ENCODE results near the gene ACTL8.

ACTL8 gene

DNA sequence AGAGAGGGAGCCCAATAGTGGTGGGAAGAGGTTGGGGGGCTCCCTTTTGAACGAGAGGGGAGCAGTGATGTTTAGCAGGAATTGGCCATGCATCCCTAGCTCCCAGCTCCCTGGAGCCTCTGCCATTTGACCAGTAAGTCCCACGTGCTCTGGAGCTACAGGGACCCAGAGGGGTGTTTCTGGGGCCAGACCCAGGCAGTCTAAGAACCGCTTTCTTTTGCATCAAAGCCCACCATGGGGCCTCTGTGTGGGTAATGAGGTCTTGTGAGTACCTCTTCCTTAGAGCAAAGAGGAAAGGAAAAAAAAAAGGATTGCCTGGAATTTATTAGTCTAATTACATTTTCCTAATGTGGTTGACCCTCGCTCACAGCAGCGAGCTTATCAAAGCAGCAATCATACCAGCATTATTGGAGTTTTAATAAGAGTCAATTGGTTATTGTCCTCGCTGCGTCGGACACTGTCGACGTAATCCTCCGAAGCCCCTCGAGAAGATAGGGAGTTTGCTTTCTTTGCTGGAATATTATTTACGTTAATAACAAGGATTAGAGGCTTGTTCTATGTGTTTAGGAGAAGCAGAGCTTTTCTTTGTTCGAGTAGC lies 17.6 kb downstream of the ACTL8 start:
- no peak overlapping the region for H3K4me3 ChIP-seq (ENCODE audit: low read depth in 1 of 2, low read length in 2 of 2)
- peaks cover 0 to 7% of the 10 kb centered on the region in 2 donors for H3K27me3 ChIP-seq (ENCODE audit: control insufficient read depth in 1 of 2, insufficient read depth in 2 of 2, low read length in 2 of 2)
- no peak overlapping the region for H3K9ac ChIP-seq (ENCODE audit: low read length)

DNA sequence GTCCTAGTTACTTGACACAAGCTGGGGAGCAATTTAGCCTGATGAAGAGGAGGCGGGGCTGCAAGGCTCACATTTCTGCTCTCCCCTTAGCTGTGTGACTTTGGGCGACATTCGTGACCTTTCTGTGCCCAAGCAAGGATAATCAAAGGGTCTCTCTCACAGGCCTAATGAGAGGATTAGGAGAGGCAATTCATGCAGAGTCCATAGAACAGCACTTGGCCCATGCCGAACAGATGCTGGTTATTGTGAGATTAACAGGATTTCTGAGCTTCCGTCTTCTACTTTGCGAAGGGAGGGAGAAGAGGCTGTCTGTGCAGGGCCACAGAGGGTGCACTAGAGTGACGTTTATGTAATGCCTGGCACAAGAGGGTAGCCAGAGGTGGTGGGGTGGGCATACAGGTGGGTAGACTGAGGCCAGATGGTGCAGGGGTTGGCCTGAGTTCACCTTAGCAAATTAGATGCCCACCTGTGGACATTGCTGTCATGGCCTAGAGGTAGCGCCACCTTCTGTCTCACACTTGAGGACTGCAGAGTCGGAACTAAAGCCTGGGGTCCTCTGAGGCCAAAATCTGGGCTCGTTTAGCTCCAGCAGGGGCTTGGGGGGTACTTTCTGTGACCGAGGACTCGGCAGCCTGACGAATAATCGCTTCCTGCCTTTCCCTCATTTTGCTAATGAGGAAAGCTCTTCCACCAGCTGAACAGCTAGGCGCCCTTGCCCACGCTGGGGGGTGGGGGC lies 18.6 kb downstream of the ACTL8 start:
- Histone ChIP-seq H3K9ac (ENCODE audit: low read length) (no peak overlapping the region), H3K36me3 (ENCODE audit: insufficient read depth, low read length) (no peaks in the 10 kb centered on the region), H3K27me3 (ENCODE audit: control insufficient read depth in 1 of 2, insufficient read depth in 2 of 2, low read length in 2 of 2) (peaks cover 0 to 7% of the 10 kb centered on the region in 2 donors), H3K9me3 (ENCODE audit: low read length) (no peaks in the 10 kb centered on the region), H3K4me3 (ENCODE audit: low read depth in 1 of 2, low read length in 2 of 2) (no peak overlapping the region), H3K4me1 (ENCODE audit: insufficient read depth, low read length) (no peaks in the 10 kb centered on the region), H3K27ac (ENCODE audit: low read depth, low read length) (no peak overlapping the region)

More for the DNA sequence above, 17.6 kb downstream of the ACTL8 start:
- Histone ChIP-seq H3K27ac (ENCODE audit: low read depth, low read length) (no peak overlapping the region), H3K4me1 (ENCODE audit: insufficient read depth, low read length) (no peaks in the 10 kb centered on the region), H3K36me3 (ENCODE audit: insufficient read depth, low read length) (no peaks in the 10 kb centered on the region), H3K9me3 (ENCODE audit: low read length) (no peaks in the 10 kb centered on the region)

DNA sequence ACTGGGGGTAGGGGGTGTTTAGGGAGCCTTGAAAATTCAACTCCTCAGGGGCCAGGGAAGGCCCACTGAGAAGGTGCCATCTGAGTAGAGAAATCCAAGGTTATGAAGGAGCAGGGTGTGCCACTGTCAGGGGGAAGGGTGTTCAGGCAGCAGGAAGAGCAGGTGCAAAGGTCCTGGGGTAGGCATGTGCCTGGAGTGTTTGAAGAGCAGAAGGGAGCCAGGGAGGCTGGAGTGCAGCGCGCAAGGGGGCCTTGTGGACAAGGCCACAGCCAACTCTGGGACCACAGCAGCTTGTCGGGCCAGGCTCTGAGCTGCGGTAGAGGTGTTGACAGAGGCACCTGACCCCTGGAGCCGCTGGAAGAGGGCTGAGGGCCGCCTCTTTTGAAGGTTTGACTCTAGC lies 19.3 kb downstream of the ACTL8 start:
- Histone ChIP-seq H3K27ac (ENCODE audit: low read depth, low read length) (no peak overlapping the region), H3K36me3 (ENCODE audit: insufficient read depth, low read length) (no peaks in the 10 kb centered on the region), H3K27me3 (ENCODE audit: control insufficient read depth in 1 of 2, insufficient read depth in 2 of 2, low read length in 2 of 2) (peaks cover 0 to 7% of the 10 kb centered on the region in 2 donors), H3K4me3 (ENCODE audit: low read depth in 1 of 2, low read length in 2 of 2) (no peak overlapping the region), H3K9me3 (ENCODE audit: low read length) (no peaks in the 10 kb centered on the region), H3K4me1 (ENCODE audit: insufficient read depth, low read length) (no peaks in the 10 kb centered on the region), H3K9ac (ENCODE audit: low read length) (no peak overlapping the region)

DNA sequence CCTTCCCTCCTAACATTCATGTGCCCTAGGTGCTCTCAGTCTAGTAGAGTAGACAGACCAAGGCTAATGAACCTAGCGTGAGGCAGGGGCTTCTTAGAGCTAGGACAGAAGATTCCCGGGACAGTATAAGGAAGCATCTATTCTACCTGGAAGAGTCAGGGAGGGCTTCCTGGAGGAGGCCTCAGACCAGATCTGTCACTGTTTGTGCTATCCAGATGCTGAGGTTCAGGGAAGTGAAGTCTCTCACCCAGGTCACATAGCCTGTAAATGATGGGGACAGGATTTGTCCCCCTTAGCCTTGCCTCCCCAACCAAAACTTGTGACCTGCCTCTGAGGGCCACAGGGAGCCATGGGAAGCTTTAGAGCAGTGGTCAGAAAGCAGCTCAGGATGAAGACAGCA lies 20.7 kb downstream of the ACTL8 start:
- Histone ChIP-seq H3K9ac (ENCODE audit: low read length) (no peak overlapping the region), H3K27me3 (ENCODE audit: control insufficient read depth in 1 of 2, insufficient read depth in 2 of 2, low read length in 2 of 2) (peaks cover 0 to 7% of the 10 kb centered on the region in 2 donors), H3K27ac (ENCODE audit: low read depth, low read length) (no peak overlapping the region), H3K9me3 (ENCODE audit: low read length) (no peaks in the 10 kb centered on the region), H3K36me3 (ENCODE audit: insufficient read depth, low read length) (no peaks in the 10 kb centered on the region), H3K4me3 (ENCODE audit: low read depth in 1 of 2, low read length in 2 of 2) (no peak overlapping the region), H3K4me1 (ENCODE audit: insufficient read depth, low read length) (no peaks in the 10 kb centered on the region)

DNA sequence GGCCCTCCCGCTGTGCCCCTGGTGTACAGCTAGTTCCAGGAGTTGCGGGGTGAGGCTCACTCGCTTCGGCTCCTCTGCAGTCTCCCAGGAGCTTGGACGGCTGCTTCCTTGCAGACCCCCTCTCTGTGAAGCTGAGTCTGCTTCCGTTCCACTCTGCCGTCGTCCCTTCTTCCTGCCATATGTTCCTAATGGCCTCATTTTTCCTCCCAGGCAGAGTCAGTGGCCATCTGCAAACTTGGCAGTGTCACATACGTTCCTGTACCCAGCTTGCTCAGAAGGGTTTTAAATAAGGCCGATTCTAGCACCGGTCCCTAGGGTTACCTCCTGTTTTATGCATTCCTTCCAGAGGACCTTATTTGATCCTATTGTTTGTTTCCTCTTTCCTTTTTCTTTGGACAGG lies 21.3 kb downstream of the ACTL8 start:
- H3K9ac ChIP-seq (ENCODE audit: low read length): no peak overlapping the region

DNA sequence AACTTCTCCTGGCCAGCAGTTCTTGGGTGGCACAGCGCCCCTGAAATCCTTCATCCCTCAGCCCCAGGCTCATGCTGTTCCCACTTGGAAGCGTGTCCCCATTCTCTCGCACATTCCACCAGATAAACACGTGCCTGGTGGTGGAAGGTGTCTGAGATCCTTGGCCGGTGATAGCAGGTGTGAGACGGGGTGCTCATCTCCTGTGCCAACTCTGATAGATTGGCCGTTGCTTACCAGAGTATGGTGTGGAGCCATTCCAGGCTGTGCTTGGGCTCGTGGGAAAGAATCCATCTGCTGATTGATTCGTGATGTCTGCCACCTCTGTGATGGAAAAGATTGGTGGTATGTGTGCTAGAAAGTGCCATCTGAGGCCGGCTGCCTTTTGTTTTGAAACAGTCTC lies 22.2 kb downstream of the ACTL8 start:
- peaks cover 0 to 7% of the 10 kb centered on the region in 2 donors for H3K27me3 ChIP-seq (ENCODE audit: control insufficient read depth in 1 of 2, insufficient read depth in 2 of 2, low read length in 2 of 2)
- no peaks in the 10 kb centered on the region for H3K4me1 ChIP-seq (ENCODE audit: insufficient read depth, low read length)
- no peak overlapping the region for H3K27ac ChIP-seq (ENCODE audit: low read depth, low read length)
- no peaks in the 10 kb centered on the region for H3K36me3 ChIP-seq (ENCODE audit: insufficient read depth, low read length)
- H3K9ac ChIP-seq (ENCODE audit: low read length): no peak overlapping the region
- H3K9me3 ChIP-seq (ENCODE audit: low read length): no peaks in the 10 kb centered on the region
- no peak overlapping the region for H3K4me3 ChIP-seq (ENCODE audit: low read depth in 1 of 2, low read length in 2 of 2)

More for the DNA sequence above, 21.3 kb downstream of the ACTL8 start:
- peaks cover 0 to 7% of the 10 kb centered on the region in 2 donors for H3K27me3 ChIP-seq (ENCODE audit: control insufficient read depth in 1 of 2, insufficient read depth in 2 of 2, low read length in 2 of 2)
- no peaks in the 10 kb centered on the region for H3K4me1 ChIP-seq (ENCODE audit: insufficient read depth, low read length)
- no peak overlapping the region for H3K27ac ChIP-seq (ENCODE audit: low read depth, low read length)
- H3K9me3 ChIP-seq (ENCODE audit: low read length): no peaks in the 10 kb centered on the region
- H3K4me3 ChIP-seq (ENCODE audit: low read depth in 1 of 2, low read length in 2 of 2): no peak overlapping the region
- H3K36me3 ChIP-seq (ENCODE audit: insufficient read depth, low read length): no peaks in the 10 kb centered on the region

DNA sequence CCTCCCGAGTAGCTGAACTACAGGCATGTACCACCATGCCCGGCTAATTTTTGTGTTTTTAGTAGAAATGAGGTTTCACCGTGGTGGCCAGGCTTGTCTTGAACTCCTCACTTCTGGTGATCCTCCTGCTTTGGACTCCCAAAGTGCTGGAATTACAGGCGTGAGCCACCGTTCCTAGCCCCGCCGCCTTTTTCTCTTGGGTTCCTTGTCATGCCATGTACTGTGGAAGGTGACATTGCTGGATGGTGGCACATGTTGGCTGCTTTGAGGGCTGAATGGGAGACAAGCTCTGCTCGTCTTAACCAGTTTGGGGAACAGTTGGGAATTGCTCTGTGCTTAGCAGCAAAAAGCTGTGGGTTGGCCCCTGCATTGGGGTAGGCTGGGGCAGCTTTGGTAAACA lies 22.7 kb downstream of the ACTL8 start:
- Histone ChIP-seq H3K4me3 (ENCODE audit: low read depth in 1 of 2, low read length in 2 of 2) (no peak overlapping the region), H3K9ac (ENCODE audit: low read length) (no peak overlapping the region), H3K36me3 (ENCODE audit: insufficient read depth, low read length) (no peaks in the 10 kb centered on the region), H3K9me3 (ENCODE audit: low read length) (no peaks in the 10 kb centered on the region), H3K4me1 (ENCODE audit: insufficient read depth, low read length) (no peaks in the 10 kb centered on the region), H3K27ac (ENCODE audit: low read depth, low read length) (no peak overlapping the region), H3K27me3 (ENCODE audit: control insufficient read depth in 1 of 2, insufficient read depth in 2 of 2, low read length in 2 of 2) (peaks cover 0 to 7% of the 10 kb centered on the region in 2 donors)

DNA sequence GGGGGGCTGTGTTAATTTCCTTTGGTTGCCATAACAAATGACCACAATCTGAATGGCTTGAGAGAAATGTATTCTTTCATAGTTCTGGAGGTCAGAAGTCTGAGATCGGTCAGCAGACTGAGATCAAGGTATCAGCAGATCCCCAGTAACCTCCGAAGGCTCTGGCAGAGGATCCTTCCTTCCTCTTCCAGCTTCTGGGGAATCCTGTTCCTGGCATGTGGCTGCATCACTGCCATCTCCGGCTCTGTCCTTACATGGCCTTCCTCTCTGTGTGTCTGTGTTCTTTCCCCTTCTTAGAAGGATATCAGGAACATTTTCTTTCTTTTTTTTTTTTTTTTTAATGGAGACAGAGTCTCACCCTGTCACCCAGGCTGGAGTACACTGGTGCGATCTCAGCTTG lies 25.8 kb downstream of the ACTL8 start:
- H3K4me3 ChIP-seq (ENCODE audit: low read depth in 1 of 2, low read length in 2 of 2): no peak overlapping the region
- H3K36me3 ChIP-seq (ENCODE audit: insufficient read depth, low read length): no peaks in the 10 kb centered on the region
- no peaks in the 10 kb centered on the region for H3K9me3 ChIP-seq (ENCODE audit: low read length)
- H3K27ac ChIP-seq (ENCODE audit: low read depth, low read length): no peak overlapping the region
- no peaks in the 10 kb centered on the region for H3K4me1 ChIP-seq (ENCODE audit: insufficient read depth, low read length)
- no peak overlapping the region for H3K9ac ChIP-seq (ENCODE audit: low read length)
- H3K27me3 ChIP-seq (ENCODE audit: control insufficient read depth in 1 of 2, insufficient read depth in 2 of 2, low read length in 2 of 2): no peaks in the 10 kb centered on the region

DNA sequence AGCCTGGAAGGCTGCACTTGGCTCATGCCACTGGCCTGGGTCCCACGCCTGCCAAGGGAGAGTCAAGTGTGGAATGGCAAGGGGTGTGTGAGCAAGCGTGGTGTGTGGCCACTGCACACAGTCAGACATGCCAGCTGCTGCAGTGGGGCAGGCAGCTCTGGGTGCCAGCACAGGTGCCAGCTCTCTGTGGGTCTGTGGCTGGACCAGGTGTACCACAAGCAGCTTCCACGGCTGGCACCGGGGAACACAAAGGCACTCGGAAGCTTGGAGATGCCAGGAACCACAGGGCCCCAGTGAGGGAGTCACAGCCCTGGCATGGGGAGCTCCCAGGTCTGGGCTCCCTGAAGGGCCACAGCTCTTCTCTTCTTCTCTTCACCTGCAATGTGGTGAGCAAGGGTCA lies 34.8 kb downstream of the ACTL8 start:
- Histone ChIP-seq H3K27ac (ENCODE audit: low read depth, low read length) (no peak overlapping the region), H3K4me3 (ENCODE audit: low read depth in 1 of 2, low read length in 2 of 2) (no peak overlapping the region), H3K9ac (ENCODE audit: low read length) (no peak overlapping the region), H3K4me1 (ENCODE audit: insufficient read depth, low read length) (peaks cover 1% of the 10 kb centered on the region), H3K9me3 (ENCODE audit: low read length) (no peaks in the 10 kb centered on the region), H3K27me3 (ENCODE audit: control insufficient read depth in 1 of 2, insufficient read depth in 2 of 2, low read length in 2 of 2) (no peaks in the 10 kb centered on the region), H3K36me3 (ENCODE audit: insufficient read depth, low read length) (no peaks in the 10 kb centered on the region)

DNA sequence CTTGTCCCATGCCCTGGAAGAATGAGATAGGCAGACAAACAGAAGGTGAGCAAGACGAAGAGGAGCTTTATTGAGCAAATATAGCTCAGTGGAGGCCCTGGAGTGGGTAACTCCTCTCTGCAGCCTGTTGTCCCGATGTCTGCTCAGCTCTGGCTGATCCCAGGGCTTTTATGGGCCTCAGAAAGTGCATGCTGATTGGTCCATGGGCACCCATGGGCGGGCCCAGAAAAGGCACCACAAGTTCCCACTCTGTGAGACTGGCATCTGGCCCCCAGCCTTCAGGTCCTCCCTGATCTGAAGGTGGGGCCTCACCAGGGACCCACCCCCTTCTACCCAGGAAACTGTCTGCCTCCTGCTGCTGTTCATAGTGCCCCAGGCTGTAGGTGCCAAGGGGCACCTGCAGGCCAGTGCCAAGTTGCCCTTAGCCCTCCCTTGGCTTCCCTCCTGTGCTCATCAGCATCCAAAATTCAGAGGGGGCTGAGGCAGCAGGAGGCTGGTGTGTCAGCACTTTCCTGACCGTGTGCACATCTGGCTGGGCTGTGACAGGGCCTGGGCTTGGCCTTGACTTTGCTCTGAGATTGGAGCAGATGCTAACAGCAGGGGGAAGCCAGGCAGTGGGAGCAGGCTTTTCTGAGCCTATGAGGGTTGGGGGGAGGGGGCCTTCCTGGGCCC lies 35.4 kb downstream of the ACTL8 start:
- Histone ChIP-seq H3K27me3 (ENCODE audit: control insufficient read depth in 1 of 2, insufficient read depth in 2 of 2, low read length in 2 of 2) (no peaks in the 10 kb centered on the region), H3K4me1 (ENCODE audit: insufficient read depth, low read length) (peaks cover 3% of the 10 kb centered on the region), H3K9me3 (ENCODE audit: low read length) (no peaks in the 10 kb centered on the region), H3K27ac (ENCODE audit: low read depth, low read length) (no peak overlapping the region), H3K36me3 (ENCODE audit: insufficient read depth, low read length) (no peaks in the 10 kb centered on the region), H3K4me3 (ENCODE audit: low read depth in 1 of 2, low read length in 2 of 2) (no peak overlapping the region), H3K9ac (ENCODE audit: low read length) (no peak overlapping the region)

DNA sequence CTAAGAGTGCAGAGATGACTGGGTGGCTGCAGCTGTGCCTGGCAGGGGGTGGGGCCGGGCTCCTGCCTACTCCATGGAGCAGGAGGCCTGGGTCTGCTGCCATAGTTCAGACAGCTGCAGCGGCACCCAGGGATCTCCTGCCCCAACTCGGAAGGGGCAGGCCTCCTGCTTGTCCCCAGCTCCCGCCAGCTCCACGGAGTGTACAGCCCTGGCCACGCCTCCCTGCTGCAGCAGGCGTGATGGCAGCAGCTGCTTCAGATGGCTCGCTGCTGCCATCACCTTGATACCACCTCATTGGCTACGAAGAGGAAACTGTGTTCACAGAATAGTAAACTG lies 35.9 kb downstream of the ACTL8 start:
- H3K9me3 ChIP-seq (ENCODE audit: low read length): no peaks in the 10 kb centered on the region
- H3K4me3 ChIP-seq (ENCODE audit: low read depth in 1 of 2, low read length in 2 of 2): no peak overlapping the region
- no peak overlapping the region for H3K9ac ChIP-seq (ENCODE audit: low read length)
- peaks cover 3% of the 10 kb centered on the region for H3K4me1 ChIP-seq (ENCODE audit: insufficient read depth, low read length)
- no peaks in the 10 kb centered on the region for H3K27me3 ChIP-seq (ENCODE audit: control insufficient read depth in 1 of 2, insufficient read depth in 2 of 2, low read length in 2 of 2)
- no peak overlapping the region for H3K27ac ChIP-seq (ENCODE audit: low read depth, low read length)
- H3K36me3 ChIP-seq (ENCODE audit: insufficient read depth, low read length): no peaks in the 10 kb centered on the region
